IMR-90 (cell line): Measurements from ENCODE around the gene FOLR2. TPM values are rescaled to one million over a fixed set of nuclear protein-coding genes. Genes with fewer than 3 reads are reported as not detected.

Source experiments
- ATAC-seq: fragments of 200-7000 bp; cut with Tn5 transposase; 2 replicates; pipeline ENCODE4 v1.9.1; 2020; ENCODE audit warnings: low read depth, mild to moderate bottlenecking, moderate library complexity
- BruUV-seq: library from RNA; stranded (reverse); fragments of 400-500 nt; replicated peaks from 2 replicates; lab custom pipeline; 2021; lab: Mats Ljungman, UMichigan
- CTCF ChIA-PET: fragments of 300-600 bp; formaldehyde crosslinking; extraction: SDS; loops from one replicate; lab custom pipeline; 2021; ENCODE audit warnings: antibody characterized with exemption; lab: Yijun Ruan, JAX
- POLR2A ChIA-PET: fragments of 300-600 bp; sonication (Branson Sonifier 250); formaldehyde crosslinking; loops from one replicate; lab custom pipeline; 2022; ENCODE audit warnings: antibody characterized with exemption; ENCODE audit not compliant: unreplicated experiment; lab: Charles Lee
- DNase-seq: peaks from one replicate; pipeline ENCODE4 v3.0.0; 2013
- H2AFZ ChIP-seq: replicated peaks from 2 replicates; pipeline ENCODE3; 2013; ENCODE audit warnings: low read length, mild to moderate bottlenecking; ENCODE audit not compliant: poor library complexity
- H2AK5ac ChIP-seq: 2 replicates; pipeline ENCODE4 v1.6.1; 2013; ENCODE audit warnings: low read depth, low read length, inconsistent platforms
- H2AK9ac ChIP-seq: replicated peaks from 2 replicates; pipeline ENCODE3; 2013; ENCODE audit warnings: mild to moderate bottlenecking, low read depth, low read length, moderate library complexity; ENCODE audit not compliant: poor library complexity
- H2BK120ac ChIP-seq: 2 replicates; pipeline ENCODE4 v1.6.1; 2013; ENCODE audit warnings: low read depth, low read length, inconsistent platforms
- H2BK15ac ChIP-seq: 3 replicates; pipeline ENCODE4 v1.6.1; 2013; ENCODE audit warnings: low read depth, low read length, inconsistent platforms
- H2BK20ac ChIP-seq: 2 replicates; pipeline ENCODE4 v1.6.1; 2013; ENCODE audit warnings: low read depth, mild to moderate bottlenecking, inconsistent platforms, low read length, moderate library complexity
- H2BK5ac ChIP-seq: 2 replicates; pipeline ENCODE4 v1.6.1; 2013; ENCODE audit warnings: mild to moderate bottlenecking, low read depth, low read length, inconsistent platforms; ENCODE audit not compliant: poor library complexity, severe bottlenecking
- H3K14ac ChIP-seq: replicated peaks from 2 replicates; pipeline ENCODE4 v1.6.1; 2013; ENCODE audit warnings: low read depth, low read length, inconsistent platforms
- H3K18ac ChIP-seq: 2 replicates; pipeline ENCODE4 v1.6.1; 2013; ENCODE audit warnings: low read depth, low read length, control low read depth
- H3K23ac ChIP-seq: 2 replicates; pipeline ENCODE4 v1.6.1; 2013; ENCODE audit warnings: low read depth, low read length, inconsistent platforms
- H3K27ac ChIP-seq: 2 replicates; pipeline ENCODE4 v1.5.1; 2013; ENCODE audit warnings: mild to moderate bottlenecking, control low read depth, low read length; ENCODE audit not compliant: insufficient read depth
- H3K27me3 ChIP-seq: 2 replicates; pipeline ENCODE4 v1.6.1; 2013; ENCODE audit warnings: low read length; ENCODE audit not compliant: control insufficient read depth, insufficient read depth
- H3K36me3 ChIP-seq: 2 replicates; pipeline ENCODE4 v1.6.1; 2013; ENCODE audit warnings: low read length, mixed read lengths; ENCODE audit not compliant: control insufficient read depth, insufficient read depth
- H3K4ac ChIP-seq: 2 replicates; pipeline ENCODE4 v1.6.1; 2013; ENCODE audit warnings: low read depth, low read length, inconsistent platforms
- H3K4me1 ChIP-seq: 2 replicates; pipeline ENCODE4 v1.6.1; 2013; ENCODE audit warnings: low read length, mixed read lengths; ENCODE audit not compliant: control insufficient read depth, insufficient read depth
- H3K4me2 ChIP-seq: 2 replicates; pipeline ENCODE4 v1.6.1; 2013; ENCODE audit warnings: low read depth, mild to moderate bottlenecking, control low read depth, low read length, moderate library complexity
- H3K4me3 ChIP-seq: 2 replicates; pipeline ENCODE4 v1.5.1; 2013; ENCODE audit warnings: low read depth, mild to moderate bottlenecking, control low read depth, low read length, moderate library complexity; ENCODE audit not compliant: insufficient read depth
- H3K56ac ChIP-seq: 2 replicates; pipeline ENCODE4 v1.6.1; 2013; ENCODE audit warnings: low read length, inconsistent platforms; ENCODE audit not compliant: insufficient read depth; ENCODE audit errors: extremely low read depth
- H3K79me1 ChIP-seq, 2 experiments: 2 replicates each; pipeline ENCODE4 v1.6.1; 2013; ENCODE audit warnings: low read length in 2 of 2, inconsistent platforms in 1 of 2, low read depth in 1 of 2
- H3K9ac ChIP-seq: 2 replicates; pipeline ENCODE4 v1.6.1; 2013; ENCODE audit warnings: low read depth, low read length, control low read depth
- H3K9me1 ChIP-seq: 2 replicates; pipeline ENCODE4 v1.6.1; 2013; ENCODE audit warnings: low read length, inconsistent platforms; ENCODE audit not compliant: insufficient read depth
- H3K9me3 ChIP-seq: 2 replicates; pipeline ENCODE4 v1.6.1; 2013; ENCODE audit warnings: low read length; ENCODE audit not compliant: control insufficient read depth, insufficient read depth
- H4K20me1 ChIP-seq: 2 replicates; pipeline ENCODE4 v1.6.1; 2013; ENCODE audit warnings: low read length, inconsistent platforms; ENCODE audit not compliant: insufficient read depth
- H4K5ac ChIP-seq: 2 replicates; pipeline ENCODE4 v1.6.1; 2013; ENCODE audit warnings: mild to moderate bottlenecking, low read depth, low read length, control low read depth
- H4K8ac ChIP-seq, 2 experiments: 2 replicates each; pipeline ENCODE4 v1.6.1; 2013; ENCODE audit warnings: low read depth in 2 of 2, low read length in 2 of 2, control low read depth in 1 of 2, inconsistent platforms in 1 of 2
- H4K91ac ChIP-seq: 2 replicates; pipeline ENCODE4 v1.6.1; 2013; ENCODE audit warnings: low read depth, low read length, inconsistent platforms; ENCODE audit not compliant: insufficient read depth
- BHLHE40 ChIP-seq: fragments of 150-350 bp; IDR thresholded peaks from 2 replicates; pipeline ENCODE4 v1.6.1; 2016; ENCODE audit warnings: mild to moderate bottlenecking, low read depth, low read length
- FOS ChIP-seq: fragments of 150-350 bp; IDR thresholded peaks from 2 replicates; pipeline ENCODE4 v1.6.1; 2016; ENCODE audit warnings: low read depth, low read length
- MAFK ChIP-seq: IDR thresholded peaks from 2 replicates; pipeline ENCODE4 v1.6.1; 2012; ENCODE audit warnings: low read depth, low read length, improper control_type of control experiment
- WGBS, 2 experiments: methylation state at CpG; one replicate each; pipeline versions ENCODE4 v1.1.5 to v1.1.7; 2013; ENCODE audit warnings: missing lambda C conversion rate in 2 of 2; ENCODE audit not compliant: insufficient read length in 1 of 2; ENCODE audit errors: extremely low coverage in 2 of 2; 5-methylcytosine and 5-hydroxymethylcytosine counted together
- dilution Hi-C: fragments of 300-500 bp; cut with HindIII; formaldehyde crosslinking; loops from one replicate; pipeline ENCODE4 v1.14.3; 2018; ENCODE audit warnings: low sequenced_read_pairs; ENCODE audit not compliant: unreplicated experiment
- in situ Hi-C: fragments of 300-500 bp; cut with MboI; formaldehyde crosslinking; loops from 3 replicates; pipeline ENCODE4 v1.14.3; 2019; ENCODE audit warnings: low sequenced_read_pairs, inconsistent platforms, mixed read lengths
- intact Hi-C: fragments of 100-400 bp; cut with micrococcal nuclease; formaldehyde crosslinking; loops from 2 replicates; pipeline ENCODE4 v1.10.0; 2022
- polyA plus RNA-seq, 3 experiments: library from polyadenylated mRNA; depleted of rRNA; stranded (reverse); fragments of >200 nt; gene quantifications; 2 replicates each; pipeline ENCODE4 v1.2.3, GENCODE V29; 2012; ENCODE audit warnings: low replicate concordance in 1 of 3
- total RNA-seq: library from RNA; depleted of rRNA; stranded (reverse); fragments of >200 nt; gene quantifications from 2 replicates; pipeline ENCODE4 v1.2.3, GENCODE V29; 2012
- TF ChIP-seq, protein P1 (sequence below): conservative IDR thresholded peaks from 2 replicates; pipeline ENCODE4 v1.5.1; 2012; ENCODE audit warnings: mild to moderate bottlenecking, low read depth, low read length, improper control_type of control experiment

Gene FOLR2
- total and polyA plus RNA-seq, 2 of the 4 experiments (the other 2 are of a cell fraction), result not detected

DNA sequence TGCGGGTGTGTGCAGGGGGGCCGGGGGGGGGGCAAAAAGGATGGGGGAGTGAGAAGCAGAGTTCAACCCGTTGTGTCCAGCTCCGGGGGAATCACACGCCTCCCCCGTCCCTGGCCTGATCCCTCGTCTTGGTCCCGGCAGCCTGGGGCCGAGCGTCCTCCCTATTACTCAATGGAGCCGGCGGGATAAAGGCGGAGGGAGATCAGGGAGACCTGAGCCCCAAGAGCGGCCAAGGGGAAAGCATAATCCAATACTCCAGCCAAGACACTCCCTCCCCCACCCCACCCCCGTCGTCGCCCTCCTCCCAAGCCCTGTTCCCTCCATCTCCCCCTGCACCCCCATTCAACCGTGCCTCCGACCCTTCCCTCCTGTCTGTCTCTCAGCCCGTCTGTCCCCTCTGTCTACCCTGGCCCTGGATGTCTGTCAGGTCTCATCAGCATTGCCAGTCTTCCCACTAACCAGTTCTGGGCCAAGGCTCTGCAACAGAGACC lies 24.7 kb downstream of the FOLR2 start:
- peaks cover 2% of the 10 kb centered on the region; the same call in 1 of the 2 replicates for H3K4me1 ChIP-seq
- H4K91ac ChIP-seq, result no peak overlapping the region
- no peak overlapping the region for H2BK20ac ChIP-seq
- peaks cover 18% of the 10 kb centered on the region for H3K36me3 ChIP-seq
- no peaks in the 10 kb centered on the region for H3K9me1 ChIP-seq
- H3K14ac ChIP-seq, result no peak overlapping the region
- DNase-seq (no peak), ATAC-seq (no peak)
- H3K23ac ChIP-seq, result no peak overlapping the region
- H3K56ac ChIP-seq, result no peak overlapping the region
- no peak overlapping the region for H4K8ac ChIP-seq
- peaks cover 29% of the 10 kb centered on the region for H4K20me1 ChIP-seq
- H2BK120ac ChIP-seq, result no peak overlapping the region
- no peak overlapping the region for H3K18ac ChIP-seq
- H3K4me2 ChIP-seq, result no peak overlapping the region
- intact Hi-C loops (no loop called here), dilution Hi-C loops (no loop called here), in situ Hi-C loops (no loop called here)
- no peak overlapping the region for H2AK5ac ChIP-seq
- ChIA-PET POLR2A (no interaction called here), CTCF (no interaction called here)
- H2AK9ac ChIP-seq, result no peak overlapping the region
- TF ChIP-seq MAFK, result no peak
- TF ChIP-seq, protein P1, sequence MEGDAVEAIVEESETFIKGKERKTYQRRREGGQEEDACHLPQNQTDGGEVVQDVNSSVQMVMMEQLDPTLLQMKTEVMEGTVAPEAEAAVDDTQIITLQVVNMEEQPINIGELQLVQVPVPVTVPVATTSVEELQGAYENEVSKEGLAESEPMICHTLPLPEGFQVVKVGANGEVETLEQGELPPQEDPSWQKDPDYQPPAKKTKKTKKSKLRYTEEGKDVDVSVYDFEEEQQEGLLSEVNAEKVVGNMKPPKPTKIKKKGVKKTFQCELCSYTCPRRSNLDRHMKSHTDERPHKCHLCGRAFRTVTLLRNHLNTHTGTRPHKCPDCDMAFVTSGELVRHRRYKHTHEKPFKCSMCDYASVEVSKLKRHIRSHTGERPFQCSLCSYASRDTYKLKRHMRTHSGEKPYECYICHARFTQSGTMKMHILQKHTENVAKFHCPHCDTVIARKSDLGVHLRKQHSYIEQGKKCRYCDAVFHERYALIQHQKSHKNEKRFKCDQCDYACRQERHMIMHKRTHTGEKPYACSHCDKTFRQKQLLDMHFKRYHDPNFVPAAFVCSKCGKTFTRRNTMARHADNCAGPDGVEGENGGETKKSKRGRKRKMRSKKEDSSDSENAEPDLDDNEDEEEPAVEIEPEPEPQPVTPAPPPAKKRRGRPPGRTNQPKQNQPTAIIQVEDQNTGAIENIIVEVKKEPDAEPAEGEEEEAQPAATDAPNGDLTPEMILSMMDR, result no peak
- TF ChIP-seq BHLHE40, result no peak
- no peak for TF ChIP-seq FOS
- no peak overlapping the region for H3K4ac ChIP-seq
- H2AFZ ChIP-seq, result no peak overlapping the region
- H3K9ac ChIP-seq, result no peak overlapping the region
- H2BK5ac ChIP-seq, result no peak overlapping the region
- no TSS peak for BruUV-seq
- no CpG with 5 or more reads among the region's 20 CpGs for WGBS, 2 experiments
- no peak overlapping the region for H3K4me3 ChIP-seq
- H3K27ac ChIP-seq, result no peak overlapping the region
- no peak overlapping the region for H4K5ac ChIP-seq
- no peaks in the 10 kb centered on the region; a peak in 1 of 4 replicates for H3K79me1 ChIP-seq
- peaks cover 58% of the 10 kb centered on the region for H3K27me3 ChIP-seq
- no peak overlapping the region for H2BK15ac ChIP-seq
- peaks cover 6% of the 10 kb centered on the region for H3K9me3 ChIP-seq
